Measurements from ENCODE around the gene DDI1.

GRCh38 chr11:103987629-103988594 is 48.5 kb upstream of the DDI1 start:
- no peak for TF ChIP-seq POLR2A (IDR thresholded peaks at IDR 0.05)
- TF ChIP-seq CTCF (IDR thresholded peaks at IDR 0.05), result no peak

Measured in adrenal gland (tissue), 5 donors.